ENCODE measurements around the gene C1R.
A peak's percentile ranks its signal among the peaks of the same experiment; 100 is the strongest.
"Not testable (repeated sequence)": the region's sequence is repeated elsewhere in the genome, so short reads cannot be mapped to it uniquely, and the experiment has no call there.

The C1R gene

DNA sequence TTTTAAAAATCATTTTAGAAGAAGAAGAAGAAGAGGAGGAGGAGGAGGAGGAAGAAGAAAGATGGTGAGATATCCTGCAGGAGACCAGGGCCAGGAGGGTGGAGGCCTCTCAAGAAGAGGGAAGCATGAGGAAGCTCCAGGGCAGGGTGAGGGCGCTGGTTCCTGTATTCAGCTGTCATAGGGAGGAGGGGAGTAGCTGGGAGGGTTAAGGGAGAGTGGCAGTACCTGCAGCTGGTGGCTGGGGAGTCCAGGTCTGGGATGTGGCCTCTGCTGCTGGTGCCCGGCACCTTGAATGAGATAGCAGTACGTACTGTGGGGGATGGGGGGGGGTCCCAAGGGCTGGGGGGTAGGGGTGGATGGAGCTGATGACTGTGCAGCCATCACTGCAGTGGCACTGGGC is 26.6 kb upstream of the C1R start:
- DNase-seq: no peak

DNA sequence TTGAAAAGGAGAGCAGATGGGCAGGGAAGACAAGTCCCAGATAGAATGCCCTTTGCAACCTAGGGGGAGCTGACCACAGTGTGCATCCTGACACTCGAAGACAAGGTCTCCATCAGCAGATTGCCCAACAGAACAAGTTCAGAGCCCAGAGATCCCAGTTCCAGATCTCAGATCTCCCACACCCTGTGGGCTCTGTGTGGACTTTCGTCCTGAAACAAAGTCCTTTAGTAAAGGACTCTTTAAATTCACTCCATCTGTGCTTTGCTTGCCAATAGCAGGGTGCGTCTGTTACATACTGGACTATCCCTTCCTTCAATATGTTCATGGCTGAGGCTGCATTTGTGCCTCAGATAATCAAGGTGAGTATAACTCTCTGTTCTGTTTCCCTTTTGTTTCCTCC is 25.4 kb upstream of the C1R start:
- no peak for DNase-seq

DNA sequence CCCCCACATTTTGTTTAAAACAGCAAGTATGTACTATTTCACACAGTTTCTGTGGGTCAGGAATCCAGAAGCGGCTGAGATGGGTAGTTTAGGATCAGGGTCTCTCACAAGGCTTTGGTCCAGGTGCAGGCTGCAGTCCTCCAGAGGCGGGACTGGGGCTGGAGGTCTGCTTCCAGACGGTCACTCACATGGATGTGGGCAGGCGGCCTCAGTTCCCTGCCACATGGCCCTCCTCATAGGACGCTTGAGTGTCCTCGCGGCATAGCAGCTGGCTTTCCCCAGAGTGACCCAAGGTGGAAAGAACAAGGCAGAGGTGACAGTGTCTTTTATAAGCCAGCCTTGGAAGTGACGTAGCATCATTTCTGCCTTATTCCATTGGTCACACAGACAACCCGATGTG is 24.7 kb upstream of the C1R start:
- DNase-seq: no peak

DNA sequence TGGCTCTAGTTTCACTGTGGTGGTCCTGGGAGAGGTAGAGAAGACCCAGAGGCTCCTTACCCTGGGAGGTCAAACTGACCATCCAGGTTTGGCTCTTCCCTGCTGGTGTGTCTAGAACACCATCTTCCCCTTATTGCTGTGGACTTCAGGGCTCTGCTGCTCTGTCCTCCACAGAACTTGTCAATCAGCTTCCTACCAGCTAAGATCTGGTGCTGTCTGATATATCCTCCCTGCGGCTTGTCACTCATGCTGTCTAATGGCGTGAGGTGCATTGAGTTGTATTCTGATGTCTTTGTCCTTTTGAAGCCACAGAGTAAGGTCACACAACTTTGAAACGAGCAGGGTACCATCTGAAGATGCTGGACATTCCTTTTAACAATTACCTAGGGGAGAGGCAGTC is 24.0 kb upstream of the C1R start:
- DNase-seq: no peak

DNA sequence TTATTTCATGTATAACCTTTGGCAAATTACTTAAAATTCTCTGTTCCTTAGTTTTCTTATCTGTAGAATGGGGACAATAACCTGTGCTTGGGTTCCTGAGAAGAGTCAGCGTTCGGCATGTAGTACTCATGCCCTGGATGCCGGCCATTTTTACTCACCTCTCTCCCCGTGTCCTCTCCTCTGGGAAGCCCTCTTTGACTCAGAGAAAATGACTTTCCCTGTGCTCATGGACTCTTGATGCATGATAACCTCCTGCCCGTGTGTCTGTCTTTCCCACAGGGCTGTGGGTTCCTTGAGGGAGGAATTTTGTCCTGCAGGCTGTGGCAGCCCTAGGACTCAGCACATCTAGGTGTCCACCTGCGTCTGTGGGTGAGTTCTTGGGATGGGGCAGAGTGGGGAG is 22.6 kb upstream of the C1R start:
- no peak for DNase-seq

DNA sequence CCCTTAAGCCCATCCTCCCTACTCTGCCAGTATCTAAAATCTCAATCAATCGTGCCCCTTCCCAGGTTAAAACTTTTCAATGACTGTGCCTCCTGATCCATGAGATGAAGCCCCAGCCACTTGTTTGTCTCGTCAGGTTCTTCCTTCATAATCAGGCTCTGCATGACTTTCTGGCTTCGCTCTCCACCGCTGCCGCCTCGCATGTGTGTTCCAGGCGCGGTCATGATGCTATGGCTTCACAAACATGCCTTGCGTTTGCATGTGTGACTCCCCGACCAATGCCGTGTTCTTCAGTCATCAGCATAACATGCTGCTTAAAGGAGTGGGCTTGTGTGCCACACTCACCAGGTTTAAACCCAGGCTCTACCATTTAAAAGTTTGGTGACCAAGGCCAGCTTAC is 21.8 kb upstream of the C1R start:
- DNase-seq: no peak

DNA sequence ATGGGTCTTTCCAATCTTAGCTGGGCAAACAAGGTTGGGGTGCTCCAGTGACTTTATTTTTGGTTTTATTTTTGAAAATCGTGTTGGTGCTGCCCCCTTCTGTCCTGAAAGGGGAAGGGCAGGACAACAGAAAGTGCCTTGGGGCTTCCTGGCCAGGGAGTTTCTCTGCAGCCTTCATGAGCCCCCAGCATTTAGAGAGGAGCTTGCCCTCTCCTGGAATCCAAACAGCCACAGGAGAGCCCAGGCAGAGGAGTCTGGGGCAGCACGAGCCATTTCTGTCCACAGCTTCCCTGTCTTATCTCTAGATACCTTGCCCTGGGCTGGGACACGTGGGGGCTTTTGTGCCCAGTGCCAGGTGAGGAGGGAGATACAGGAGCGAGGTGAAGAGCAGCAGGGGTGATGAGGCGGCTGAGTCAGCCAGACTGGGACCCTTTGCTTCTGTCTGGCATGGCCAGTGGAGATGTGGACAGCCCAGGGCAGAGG is 21.2 kb upstream of the C1R start:
- peak; percentile 37 for DNase-seq

DNA sequence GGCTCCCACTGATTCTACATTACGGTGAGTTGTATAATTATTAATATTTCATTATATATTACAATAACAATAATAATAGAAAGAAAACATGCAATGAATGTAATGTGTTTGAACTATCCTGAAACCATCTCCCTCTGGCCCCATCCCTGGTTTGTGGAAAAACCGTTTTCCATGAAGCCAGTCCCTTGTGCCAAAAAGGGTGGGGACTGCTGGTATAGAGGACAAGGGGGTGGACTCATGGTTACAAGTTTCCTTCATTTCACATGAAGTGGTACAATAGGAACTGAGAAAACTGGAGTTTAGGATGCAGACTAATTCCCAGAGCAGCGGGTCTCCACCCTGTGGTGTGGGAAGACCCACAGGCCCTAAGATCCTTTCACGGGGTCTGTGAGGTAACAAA is 19.8 kb upstream of the C1R start:
- DNase-seq: no peak

DNA sequence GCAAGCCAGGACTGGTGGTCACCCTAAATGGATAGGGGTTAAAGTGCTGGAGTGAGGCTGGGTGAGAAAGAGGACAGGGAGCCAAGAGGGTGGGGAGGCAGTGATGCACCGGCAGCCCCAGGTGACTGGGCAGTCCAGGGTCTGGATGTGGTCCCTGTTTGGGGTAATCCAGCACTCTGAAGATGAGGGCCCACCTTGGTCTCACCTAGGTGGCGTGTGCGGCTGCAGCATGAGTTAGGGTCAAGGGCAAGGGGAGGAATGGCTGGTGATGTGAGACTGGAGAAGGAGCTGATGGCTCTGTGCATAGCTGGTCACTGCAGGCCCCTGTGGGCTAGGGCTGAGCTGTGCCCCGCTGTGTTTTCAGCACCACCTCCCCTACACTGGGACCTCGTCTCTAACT is 18.4 kb upstream of the C1R start:
- no peak for DNase-seq

DNA sequence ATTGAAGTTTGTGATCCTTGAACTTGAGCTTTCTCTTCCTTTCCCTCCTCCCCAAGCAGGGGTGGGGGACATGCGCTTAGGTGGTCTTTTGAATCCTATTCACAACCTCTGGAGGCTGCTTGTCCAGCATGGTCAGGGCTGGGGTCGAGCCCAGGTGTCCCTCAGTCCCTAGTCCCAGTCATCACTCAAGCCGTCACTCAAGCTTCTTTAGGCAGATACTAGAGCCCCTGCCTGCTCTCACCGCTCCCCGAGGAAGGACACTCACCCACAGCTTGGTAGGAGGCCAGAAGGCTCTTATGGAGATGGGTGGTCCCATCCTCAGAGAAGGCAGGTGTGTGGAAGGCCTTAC is 17.3 kb upstream of the C1R start:
- DNase-seq: no peak

DNA sequence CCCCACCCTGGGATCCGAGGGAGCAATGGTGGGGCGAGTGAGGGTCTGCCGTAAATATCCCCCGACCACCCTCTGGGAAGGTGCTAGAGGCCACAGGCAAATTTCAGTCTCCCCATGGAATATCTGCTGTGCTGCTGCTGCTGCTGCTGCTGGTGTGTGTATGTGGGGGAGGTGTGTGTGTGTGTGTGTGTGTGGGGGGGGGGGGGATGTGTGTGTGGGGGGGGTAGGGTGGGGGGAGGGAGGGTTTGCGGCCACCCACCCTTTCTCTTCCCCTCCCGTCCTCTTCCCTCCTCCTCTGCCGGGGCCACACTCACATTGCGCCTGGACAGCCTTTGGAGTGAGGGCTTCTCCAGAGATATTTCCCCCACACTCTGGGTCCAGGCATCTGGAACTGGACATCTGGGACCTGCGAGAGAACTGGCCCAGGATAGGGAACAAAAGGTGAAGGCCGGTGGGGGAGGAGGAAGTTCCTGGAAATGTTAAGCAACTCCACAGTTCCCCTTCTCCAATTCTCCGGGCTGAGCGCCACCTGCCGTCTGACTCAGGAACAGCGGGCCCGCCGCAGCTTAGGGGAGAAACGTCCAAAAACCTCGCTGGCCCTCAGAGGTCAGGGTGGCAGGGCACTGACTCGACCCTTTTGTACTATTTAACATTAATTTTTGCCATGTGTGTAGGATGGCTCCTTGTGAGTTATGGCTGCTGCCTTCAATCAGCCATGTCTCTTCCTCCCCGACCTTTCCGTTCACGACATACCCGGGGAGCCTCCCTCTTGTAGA is 16.7 kb upstream of the C1R start, which contains the start of gene C1RL:
TSS of gene C1RL (minus strand) at position 419 of the 776 bp plus-strand sequence. CDS start at position 385, 34 bp downstream.
- DNase-seq: peak; percentile 68

DNA sequence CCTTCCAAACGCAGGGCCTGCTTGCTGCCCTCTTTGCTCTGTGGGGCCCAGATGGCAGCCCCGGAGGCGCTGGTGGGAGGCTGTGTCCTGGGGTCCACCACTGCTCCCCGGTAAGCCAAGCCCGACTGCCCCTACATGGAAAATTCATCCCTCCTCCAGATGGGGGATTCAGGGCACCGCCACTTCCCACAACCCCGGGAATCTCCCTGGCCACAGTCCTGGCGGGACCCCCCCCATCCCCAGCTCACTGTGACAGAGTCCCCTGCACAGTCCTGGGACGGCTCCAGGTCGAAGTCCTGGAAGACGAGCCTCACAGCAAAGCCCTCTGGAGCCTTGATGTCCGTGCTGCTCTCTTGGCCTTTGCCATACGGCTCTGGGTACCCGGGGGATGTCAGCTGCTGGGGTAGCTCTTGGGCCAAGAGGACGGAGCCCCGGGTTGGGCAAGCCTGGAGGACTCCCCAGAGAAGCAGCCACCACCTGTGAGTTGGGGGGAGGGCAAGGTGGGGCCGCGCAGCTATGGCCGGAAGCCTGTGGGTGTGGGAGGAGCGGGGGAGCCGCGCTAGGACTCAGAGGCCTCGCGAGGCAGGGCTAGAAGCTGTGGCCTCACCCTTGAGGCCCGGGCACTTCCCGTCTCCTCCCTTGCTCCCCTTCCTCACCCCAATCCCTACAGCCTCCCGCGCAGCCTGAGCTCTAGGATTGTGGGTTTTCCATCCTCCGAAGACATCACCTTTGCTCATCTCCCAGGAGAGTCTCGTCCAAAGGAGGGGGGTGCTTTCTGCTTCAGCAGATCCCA is 16.0 kb upstream of the C1R start:
- DNase-seq: peak; percentile 53

DNA sequence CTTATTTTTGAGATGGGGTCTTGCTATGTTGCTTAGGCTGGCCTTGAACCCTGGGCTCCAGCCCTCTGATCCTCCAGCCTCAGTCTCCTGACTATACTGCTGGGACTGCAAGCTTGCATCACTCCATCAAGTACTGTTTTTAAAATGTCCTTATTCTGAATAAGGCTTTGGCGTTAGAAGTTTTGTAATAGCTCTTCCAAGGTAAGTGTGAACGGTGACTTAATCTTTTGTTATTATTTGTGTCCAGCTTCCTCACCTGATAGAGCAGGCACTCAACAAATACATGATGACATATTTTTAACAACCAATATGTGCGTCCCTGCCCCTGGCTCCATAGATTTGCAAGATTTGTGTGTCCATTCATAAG is 15.4 kb upstream of the C1R start:
- no peak for DNase-seq

DNA sequence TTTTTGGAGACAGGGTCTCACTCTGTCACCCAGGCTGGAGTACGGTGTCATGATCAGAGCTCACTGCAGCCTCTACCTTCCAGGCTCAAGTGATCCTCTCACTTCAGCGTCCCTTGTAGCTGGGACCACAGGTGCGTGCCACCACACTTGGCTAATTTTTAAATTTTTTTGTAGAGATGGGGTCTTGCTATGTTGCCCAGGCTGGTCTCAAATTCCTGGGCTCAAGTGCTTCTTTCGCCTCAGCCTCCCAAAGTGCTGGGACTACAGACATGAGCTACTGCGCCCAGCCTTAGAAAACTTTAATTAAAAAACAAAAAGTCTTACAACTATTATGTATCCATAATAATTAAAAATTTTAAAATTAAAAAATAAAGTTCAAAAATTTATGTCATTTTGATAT is 14.9 kb upstream of the C1R start:
- not testable (repeated sequence) for DNase-seq

DNA sequence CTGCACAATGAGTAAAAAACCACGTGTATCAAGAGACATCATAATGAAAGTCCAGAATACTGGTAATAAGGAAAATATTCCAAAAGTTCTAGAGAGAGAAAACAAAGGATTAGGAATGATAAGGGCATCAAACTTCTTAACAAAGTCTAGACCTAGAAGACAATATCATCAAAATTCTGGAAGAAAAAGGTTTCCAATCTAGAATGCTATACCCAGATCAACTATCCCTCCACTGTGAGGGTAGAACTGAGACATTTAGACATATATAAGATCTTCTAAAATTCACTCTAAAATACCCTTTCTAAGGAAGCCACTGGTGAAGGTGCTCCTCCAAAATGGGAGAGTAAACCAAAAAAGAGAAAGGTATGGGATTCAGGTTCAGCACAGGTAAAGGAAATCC is 13.8 kb upstream of the C1R start:
- no peak for DNase-seq

DNA sequence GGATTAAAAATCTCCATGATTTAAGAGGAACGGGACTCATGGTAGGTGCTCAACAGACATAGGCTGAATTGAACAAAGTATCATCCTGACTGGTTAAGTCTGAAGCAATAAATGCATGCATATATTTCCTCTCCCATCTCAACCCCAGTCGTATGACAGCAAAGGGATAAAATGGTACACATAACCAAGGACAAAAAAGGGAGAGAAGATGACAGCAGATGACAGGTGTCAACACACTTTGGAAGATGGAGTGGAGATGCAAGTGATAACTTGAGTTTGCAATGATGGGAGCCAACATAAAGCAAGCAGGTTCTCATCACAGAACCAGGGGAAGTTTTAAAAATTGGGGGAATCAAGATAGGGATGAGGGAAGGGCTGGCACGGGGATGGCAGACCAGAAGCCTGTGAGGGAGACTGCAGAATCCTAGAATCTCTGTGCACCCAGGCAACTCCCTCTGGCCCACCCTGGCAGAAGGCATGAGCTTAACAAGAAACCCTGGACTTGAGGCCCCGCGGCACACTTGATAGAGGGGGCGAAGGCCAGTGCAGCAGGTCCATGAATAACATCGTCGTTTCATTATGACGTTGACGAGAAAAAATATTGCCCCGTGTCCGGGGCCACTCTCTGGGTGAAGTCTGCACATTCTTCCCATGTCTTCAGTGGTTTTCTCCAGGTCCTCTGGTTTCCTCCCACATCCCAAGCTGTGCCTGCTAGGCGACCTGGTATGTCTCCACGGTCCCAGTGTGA is 11.8 kb upstream of the C1R start:
- no peak for DNase-seq

DNA sequence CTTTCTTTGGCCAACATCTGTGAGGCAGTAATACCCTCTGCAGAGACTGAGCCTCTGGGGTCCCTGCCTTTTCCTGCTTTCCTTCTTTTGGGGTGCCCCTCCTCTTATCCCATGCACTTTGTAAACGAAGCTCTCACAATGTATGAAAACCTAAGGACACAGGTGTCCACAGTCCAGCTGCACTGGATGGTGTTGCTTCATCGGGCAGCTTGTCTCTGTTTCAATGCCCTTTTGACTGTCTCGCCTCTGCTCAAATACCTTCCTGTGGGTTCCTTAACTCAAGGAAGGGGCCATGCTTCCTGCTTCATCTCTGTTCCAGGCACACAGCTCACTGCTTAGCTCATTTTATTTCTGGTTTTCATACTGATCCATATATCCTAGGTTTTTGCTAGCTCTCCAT is 10.3 kb upstream of the C1R start:
- no peak for DNase-seq

DNA sequence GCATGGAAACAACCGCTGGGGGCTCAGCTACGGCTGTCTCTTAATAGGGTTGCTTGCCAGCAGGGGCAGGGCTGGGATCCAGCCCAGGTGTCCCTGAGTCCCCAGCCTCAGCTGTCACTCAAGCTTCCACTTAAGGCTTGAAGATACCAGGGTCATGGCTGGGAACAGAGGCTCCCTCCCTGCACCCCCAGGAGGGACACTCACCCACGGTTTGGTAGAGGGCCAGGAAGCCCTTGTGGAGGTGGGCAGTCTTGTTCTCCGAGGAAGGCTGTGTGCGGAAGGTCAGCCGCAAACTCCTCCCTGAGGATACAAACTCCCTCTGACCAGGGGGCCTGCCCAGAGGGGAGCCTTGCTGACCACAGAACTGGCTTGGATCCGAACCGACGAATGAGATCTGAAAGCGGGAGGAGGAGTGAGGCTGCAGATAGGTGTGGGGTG is 9.5 kb upstream of the C1R start:
- DNase-seq: no peak

DNA sequence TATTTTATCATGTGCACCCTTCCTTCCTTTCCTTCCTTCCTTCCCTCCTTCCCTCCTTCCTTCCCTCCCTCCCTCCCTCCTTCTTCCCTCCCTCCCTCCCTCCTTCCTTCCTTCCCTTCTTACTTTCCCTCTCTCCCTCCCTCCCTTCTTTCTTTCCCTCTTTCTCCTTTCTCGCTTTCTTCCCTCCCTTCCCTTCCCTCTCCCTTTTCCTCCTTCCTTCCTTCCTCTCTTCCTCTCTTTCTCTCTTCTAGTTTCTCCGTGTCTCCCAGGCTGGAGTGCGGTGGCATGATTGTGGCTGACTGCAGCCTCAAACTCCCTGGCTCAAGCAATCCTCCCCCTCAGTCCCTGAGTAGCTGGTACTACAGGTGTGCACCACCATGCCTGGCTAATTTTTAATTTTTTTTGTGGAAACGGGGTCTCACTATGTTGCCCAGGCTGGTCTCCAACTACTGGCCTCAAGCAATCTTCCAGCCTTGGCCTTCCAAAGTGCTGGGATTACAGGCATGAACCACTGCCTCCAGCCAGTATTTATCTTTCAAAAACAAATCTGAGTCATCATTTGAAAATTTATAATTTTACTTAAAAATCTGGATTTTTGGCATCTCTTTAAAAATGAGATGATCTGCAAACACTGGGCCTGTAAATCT is 8.9 kb upstream of the C1R start:
- DNase-seq: no peak

DNA sequence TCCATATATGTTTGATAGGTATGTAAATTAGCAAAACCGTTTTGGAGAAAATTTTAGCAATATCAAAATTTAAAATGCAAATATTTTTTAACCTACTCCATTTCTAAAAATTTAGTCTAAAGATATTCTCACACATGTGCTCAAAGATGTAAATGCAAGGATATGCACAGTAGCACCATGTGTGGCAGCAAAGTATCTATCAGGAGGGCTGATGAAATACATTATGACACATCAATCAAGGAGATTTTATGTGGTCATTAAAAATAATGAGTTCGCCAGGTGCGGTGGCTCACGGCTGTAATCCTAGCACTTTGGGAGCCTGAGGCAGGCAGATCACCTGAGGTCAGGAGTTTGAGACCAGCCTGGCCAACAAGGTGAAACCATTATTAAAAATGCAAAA is 8.0 kb upstream of the C1R start:
- no peak for DNase-seq

DNA sequence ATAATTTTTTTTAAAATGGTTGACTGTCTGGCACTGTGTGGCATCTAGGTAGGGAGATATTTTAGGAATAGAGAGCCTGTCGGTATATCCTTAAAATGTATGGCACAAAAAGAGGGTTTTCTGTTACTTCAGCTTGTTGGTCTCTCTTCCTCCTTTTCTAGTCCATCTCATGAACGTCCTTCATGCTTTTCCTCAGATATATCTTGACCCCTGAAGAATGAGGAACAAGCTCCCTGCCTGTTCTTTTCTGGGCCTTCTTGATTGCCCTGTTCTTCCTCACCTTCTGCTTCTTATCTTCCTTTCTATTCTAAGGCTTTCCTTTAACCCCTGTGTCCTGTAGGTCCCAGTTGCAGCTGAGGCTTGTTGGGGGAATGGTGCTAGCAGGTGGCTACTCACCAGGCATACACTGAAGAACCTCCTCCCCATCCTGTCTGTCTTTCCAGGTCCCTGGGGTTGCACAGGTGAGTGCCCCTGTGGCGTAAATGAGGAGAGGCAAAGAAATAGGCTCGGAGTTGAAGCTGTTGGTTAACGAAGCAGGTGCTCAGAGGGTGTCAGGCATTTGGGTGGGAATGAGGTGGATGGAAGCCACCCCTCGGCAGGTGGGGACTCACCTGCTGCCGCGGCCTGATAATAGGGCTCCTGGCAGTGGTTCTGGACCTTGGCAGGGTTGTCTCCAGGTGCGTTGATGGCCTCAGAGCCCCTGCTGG is 7.2 kb upstream of the C1R start:
- DNase-seq: peak; percentile 61

DNA sequence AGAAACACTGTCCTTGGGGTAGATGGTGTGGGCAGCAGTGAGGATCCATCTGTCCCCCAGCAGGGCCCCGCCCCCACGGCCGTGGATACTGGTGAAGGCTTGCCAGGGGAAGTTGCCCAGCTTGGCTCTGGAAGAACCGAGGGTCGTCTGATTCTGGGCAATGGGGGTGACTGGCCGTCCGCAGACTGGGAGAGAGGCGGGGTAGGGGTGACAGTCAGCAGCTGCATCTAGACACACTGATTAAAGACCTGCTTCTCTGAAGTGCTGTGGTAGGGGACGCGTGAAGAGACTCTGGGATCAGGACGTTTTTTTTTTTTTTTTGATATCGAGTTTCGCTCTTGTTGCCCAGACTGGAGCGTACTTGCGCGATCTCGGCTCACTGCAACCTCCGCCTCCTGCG is 4.7 kb upstream of the C1R start:
- DNase-seq: peak; percentile 69

Data from NCI-H2107 (cell line).